PC-9 (cell line): ENCODE measurements around the gene SURF4. TPM values are rescaled to one million over a fixed set of nuclear protein-coding genes. Genes with fewer than 3 reads are reported as not detected.
A peak's percentile ranks its signal among the peaks of the same experiment; 100 is the strongest.

ENCODE experiments used
- BruUV-seq: library from RNA; stranded (reverse); fragments of 400-500 nt; replicated peaks from 2 replicates; lab custom pipeline; 2021; lab: Mats Ljungman, UMichigan
- CTCF ChIA-PET: fragments of 300-600 bp; sonication (Branson Sonifier 250); formaldehyde crosslinking; loops from one replicate; lab custom pipeline; 2022; ENCODE audit warnings: antibody characterized with exemption; lab: Charles Lee
- POLR2A ChIA-PET: fragments of 300-600 bp; sonication (Branson Sonifier 250); formaldehyde crosslinking; loops from one replicate; lab custom pipeline; 2022; ENCODE audit warnings: antibody characterized with exemption; ENCODE audit not compliant: unreplicated experiment; lab: Charles Lee
- DNase-seq, 2 experiments: peaks; one replicate each; pipeline versions ENCODE4 v3.0.0 to v3.0.0-alpha.2; 2015 to 2022; ENCODE audit warnings: mixed read lengths in 1 of 2
- H2AFZ ChIP-seq: fragments of 200-600 bp; sonication (generic); 2 replicates; pipeline ENCODE4 v1.8.1; 2017; ENCODE audit warnings: antibody characterized with exemption
- H3F3A ChIP-seq: fragments of 200-600 bp; sonication (generic); 2 replicates; pipeline ENCODE4 v1.8.1; 2017; ENCODE audit warnings: antibody characterized with exemption, mild to moderate bottlenecking, low read depth; ENCODE audit not compliant: insufficient read depth
- H3K27ac ChIP-seq: fragments of 200-600 bp; sonication (generic); 2 replicates; pipeline ENCODE4 v1.6.1; 2016; ENCODE audit warnings: mixed run types
- H3K27me3 ChIP-seq: fragments of 200-600 bp; sonication (generic); 2 replicates; pipeline ENCODE4 v1.6.1; 2016; ENCODE audit warnings: low read depth, mixed run types; ENCODE audit not compliant: insufficient read depth
- H3K36me3 ChIP-seq: fragments of 200-600 bp; sonication (generic); 2 replicates; pipeline ENCODE4 v1.6.1; 2016; ENCODE audit warnings: low read depth, mixed run types
- H3K4me1 ChIP-seq: fragments of 200-600 bp; sonication (generic); replicated peaks from 2 replicates; pipeline ENCODE4 v1.6.1; 2016; ENCODE audit warnings: mixed run types; ENCODE audit not compliant: insufficient read depth
- H3K4me2 ChIP-seq: fragments of 200-600 bp; sonication (generic); 2 replicates; pipeline ENCODE4 v1.6.1; 2017; ENCODE audit warnings: mixed run types
- H3K4me3 ChIP-seq: fragments of 200-600 bp; sonication (generic); 2 replicates; pipeline ENCODE4 v1.6.1; 2016; ENCODE audit warnings: mixed run types
- H3K79me2 ChIP-seq: fragments of 200-600 bp; sonication (generic); 2 replicates; pipeline ENCODE4 v1.6.1; 2017; ENCODE audit warnings: low read depth, mixed run types
- H3K9me2 ChIP-seq: fragments of 200-600 bp; sonication (generic); 2 replicates; pipeline ENCODE4 v1.8.1; 2017; ENCODE audit warnings: mild to moderate bottlenecking; ENCODE audit not compliant: insufficient read depth
- H3K9me3 ChIP-seq: fragments of 200-600 bp; sonication (generic); 2 replicates; pipeline ENCODE4 v1.8.1; 2016; ENCODE audit warnings: low read depth; ENCODE audit not compliant: insufficient read depth
- H4K20me1 ChIP-seq: fragments of 200-600 bp; sonication (generic); 2 replicates; pipeline ENCODE4 v1.8.1; 2017; ENCODE audit not compliant: insufficient read depth
- EZH2 ChIP-seq: fragments of 200-600 bp; sonication (generic); IDR thresholded peaks from 2 replicates; pipeline ENCODE4 v1.8.0; 2017; ENCODE audit warnings: antibody characterized with exemption, low read depth
- intact Hi-C: fragments of 100-400 bp; cut with micrococcal nuclease; formaldehyde crosslinking; loops from one replicate; pipeline ENCODE4 v1.10.0; 2022; ENCODE audit not compliant: unreplicated experiment
- total RNA-seq: library from RNA; stranded (reverse); gene quantifications from 2 replicates; pipeline ENCODE4 v1.2.3, GENCODE V29; 2021
- TF ChIP-seq, protein P1 (sequence below): fragments of 200-600 bp; sonication (generic); conservative IDR thresholded peaks from 2 replicates; pipeline ENCODE4 v1.6.1; 2017; ENCODE audit warnings: mixed run types, antibody characterized with exemption, mild to moderate bottlenecking, moderate library complexity

The SURF4 gene
- total RNA-seq, 1 experiment from 2014 or later: 199 TPM

DNA sequence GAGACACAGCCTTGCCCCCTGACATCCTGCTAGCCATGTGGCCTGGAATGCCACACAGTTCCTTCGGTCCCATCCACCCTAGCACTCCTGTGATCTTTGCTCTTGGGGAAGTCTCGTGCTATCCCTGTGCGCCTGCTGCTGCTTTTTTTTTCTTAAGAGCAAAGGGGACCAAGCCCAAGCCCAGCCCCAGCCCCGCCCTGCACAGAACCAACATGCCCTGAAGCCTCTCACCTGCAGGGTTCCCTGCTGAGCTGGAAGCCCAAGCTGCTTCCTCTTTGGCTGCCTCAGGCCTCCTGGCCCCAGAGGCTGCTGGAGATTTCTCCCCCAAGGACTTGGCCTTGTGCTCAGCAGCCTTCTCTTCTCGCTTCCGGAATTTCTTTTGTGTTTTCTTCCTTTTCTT is 41.7 kb downstream of the SURF4 start:
- TF ChIP-seq, protein P1, sequence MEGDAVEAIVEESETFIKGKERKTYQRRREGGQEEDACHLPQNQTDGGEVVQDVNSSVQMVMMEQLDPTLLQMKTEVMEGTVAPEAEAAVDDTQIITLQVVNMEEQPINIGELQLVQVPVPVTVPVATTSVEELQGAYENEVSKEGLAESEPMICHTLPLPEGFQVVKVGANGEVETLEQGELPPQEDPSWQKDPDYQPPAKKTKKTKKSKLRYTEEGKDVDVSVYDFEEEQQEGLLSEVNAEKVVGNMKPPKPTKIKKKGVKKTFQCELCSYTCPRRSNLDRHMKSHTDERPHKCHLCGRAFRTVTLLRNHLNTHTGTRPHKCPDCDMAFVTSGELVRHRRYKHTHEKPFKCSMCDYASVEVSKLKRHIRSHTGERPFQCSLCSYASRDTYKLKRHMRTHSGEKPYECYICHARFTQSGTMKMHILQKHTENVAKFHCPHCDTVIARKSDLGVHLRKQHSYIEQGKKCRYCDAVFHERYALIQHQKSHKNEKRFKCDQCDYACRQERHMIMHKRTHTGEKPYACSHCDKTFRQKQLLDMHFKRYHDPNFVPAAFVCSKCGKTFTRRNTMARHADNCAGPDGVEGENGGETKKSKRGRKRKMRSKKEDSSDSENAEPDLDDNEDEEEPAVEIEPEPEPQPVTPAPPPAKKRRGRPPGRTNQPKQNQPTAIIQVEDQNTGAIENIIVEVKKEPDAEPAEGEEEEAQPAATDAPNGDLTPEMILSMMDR: no peak
- no peak for TF ChIP-seq EZH2
- CTCF ChIA-PET: interaction anchor here (0.6 to 0.7 kb wide), 5 partner anchors 12 to 346 kb away, joined by 3 to 9 read pairs (median 7); no protein-coding TSS in a partner anchor
- Histone ChIP-seq H4K20me1 (peaks cover 38% of the 10 kb centered on the region), H3K4me3 (peak overlapping the region; percentile 94; the same call in 1 of the 2 replicates), H3K36me3 (peaks cover 20% of the 10 kb centered on the region; the same call in 1 of the 2 replicates), H3K9me2 (no peaks in the 10 kb centered on the region), H3K27ac (no peak overlapping the region), H3K79me2 (peaks cover 33% of the 10 kb centered on the region), H3K4me1 (peaks cover 24% of the 10 kb centered on the region), H2AFZ (no peak overlapping the region), H3F3A (peaks cover 42% of the 10 kb centered on the region), H3K4me2 (peak overlapping the region; percentile 88), H3K27me3 (no peaks in the 10 kb centered on the region), H3K9me3 (no peaks in the 10 kb centered on the region)
- intact Hi-C loops: no loop called here
- BruUV-seq: no TSS peak
- POLR2A ChIA-PET: interaction anchor here (0.6 kb wide), 2 partner anchors 305 to 1600 kb away, joined by 3 to 5 read pairs; no protein-coding TSS in a partner anchor
- peak; percentile 66 to 71 for DNase-seq

DNA sequence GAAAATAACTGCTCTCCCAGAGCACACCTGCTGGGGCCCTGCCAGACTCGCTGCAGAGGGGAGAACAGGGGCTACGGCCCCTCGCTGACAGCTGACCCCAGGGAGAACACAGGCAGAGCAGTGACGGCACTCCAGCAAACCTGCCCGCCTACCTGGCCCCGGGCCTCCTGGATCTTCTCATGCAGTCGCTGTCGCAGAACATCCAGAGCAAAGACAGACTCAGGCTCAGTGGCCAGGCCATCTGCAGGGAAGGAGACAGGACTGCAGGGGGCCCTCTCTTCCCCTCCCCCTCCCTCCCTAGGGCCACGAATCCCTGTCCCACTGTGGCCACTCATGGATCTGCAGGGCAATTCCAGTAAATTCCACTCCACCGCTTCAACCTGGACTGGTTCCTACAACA is 42.3 kb downstream of the SURF4 start:
- POLR2A ChIA-PET: interaction anchor here (0.6 kb wide), 1 partner anchor 1600 kb away, joined by 5 read pairs; no protein-coding TSS in a partner anchor
- Histone ChIP-seq H4K20me1 (peaks cover 38% of the 10 kb centered on the region), H3K4me3 (no peak overlapping the region), H3F3A (peaks cover 44% of the 10 kb centered on the region), H3K27ac (no peak overlapping the region), H3K9me2 (no peaks in the 10 kb centered on the region), H3K79me2 (peaks cover 33% of the 10 kb centered on the region), H3K4me2 (peak overlapping the region; percentile 88), H3K36me3 (peaks cover 20% of the 10 kb centered on the region; the same call in 1 of the 2 replicates), H3K4me1 (peaks cover 24% of the 10 kb centered on the region), H2AFZ (no peak overlapping the region), H3K9me3 (no peaks in the 10 kb centered on the region), H3K27me3 (no peaks in the 10 kb centered on the region)
- CTCF ChIA-PET: interaction anchor here (0.5 kb wide), 1 partner anchor 165 kb away, joined by 4 read pairs; no protein-coding TSS in a partner anchor
- no TSS peak for BruUV-seq
- intact Hi-C loops: no loop called here
- no peak for DNase-seq
- no peak for TF ChIP-seq EZH2
- TF ChIP-seq, protein P1: no peak

DNA sequence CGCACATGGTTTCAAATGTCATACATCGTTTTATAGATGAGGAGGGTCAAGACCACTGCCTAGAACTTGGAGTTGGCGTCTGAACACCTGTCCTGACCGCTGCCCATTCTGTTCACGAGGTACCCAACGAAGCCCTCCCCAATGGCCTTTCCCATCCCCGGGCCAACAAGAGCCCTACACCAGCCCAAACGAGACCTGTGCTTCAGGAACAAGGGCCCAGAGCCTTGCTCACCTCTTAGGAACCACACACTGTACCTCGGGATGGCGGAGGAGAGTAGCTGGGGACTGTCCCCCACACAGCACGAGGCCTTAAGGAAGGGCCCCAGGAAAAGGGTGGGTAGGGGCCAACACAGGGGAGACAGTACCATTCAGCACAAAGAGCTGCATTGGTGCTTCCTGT is 42.8 kb downstream of the SURF4 start:
- ChIA-PET CTCF (interaction anchor here (0.5 kb wide), 1 partner anchor 165 kb away, joined by 4 read pairs; no protein-coding TSS in a partner anchor), POLR2A (no interaction called here)
- H3K79me2 ChIP-seq: peaks cover 33% of the 10 kb centered on the region
- intact Hi-C loops: no loop called here
- no peak for DNase-seq
- peaks cover 44% of the 10 kb centered on the region for H3F3A ChIP-seq
- BruUV-seq: no TSS peak
- H3K36me3 ChIP-seq: peaks cover 20% of the 10 kb centered on the region; the same call in 1 of the 2 replicates
- peaks cover 38% of the 10 kb centered on the region for H4K20me1 ChIP-seq
- TF ChIP-seq, protein P1: no peak
- TF ChIP-seq EZH2: no peak
- no peaks in the 10 kb centered on the region for H3K9me3 ChIP-seq
- no peaks in the 10 kb centered on the region for H3K9me2 ChIP-seq
- H3K4me3 ChIP-seq: no peak overlapping the region
- H2AFZ ChIP-seq: no peak overlapping the region
- peaks cover 24% of the 10 kb centered on the region for H3K4me1 ChIP-seq
- no peaks in the 10 kb centered on the region for H3K27me3 ChIP-seq
- H3K27ac ChIP-seq: no peak overlapping the region
- no peak overlapping the region for H3K4me2 ChIP-seq
